SK-N-SH treated with all-trans-retinoic acid at 6 μM for 48 hours (cell line): ENCODE data around the gene LYSMD2.

ENCODE experiments used
- ATAC-seq: fragments of 200-7000 bp; cut with Tn5 transposase; 3 replicates; pipeline ENCODE4 v1.9.1; 2020; ENCODE audit warnings: mild to moderate bottlenecking, moderate library complexity
- ARNTL ChIP-seq: fragments of 450-650 bp; formaldehyde crosslinking; IDR thresholded peaks from 2 replicates; pipeline ENCODE4 v1.5.0; 2020; ENCODE audit warnings: low read depth, mild to moderate bottlenecking, moderate library complexity, borderline replicate concordance
- BACH2 ChIP-seq: fragments of 250-450 bp; sonication (Bioruptor Pico); IDR thresholded peaks from 2 replicates; pipeline ENCODE4 v1.9.0; 2021; ENCODE audit warnings: mild to moderate bottlenecking, borderline replicate concordance
- CSDC2 ChIP-seq: fragments of 250-450 bp; sonication (Bioruptor Pico); IDR thresholded peaks from 2 replicates; pipeline ENCODE4 v1.5.0; 2020; ENCODE audit warnings: mild to moderate bottlenecking, moderate library complexity
- ESRRG ChIP-seq: fragments of 250-450 bp; sonication (Bioruptor Pico); IDR thresholded peaks from 2 replicates; pipeline ENCODE4 v1.6.1; 2021; ENCODE audit warnings: mild to moderate bottlenecking
- ISL1 ChIP-seq: fragments of 250-450 bp; sonication (Bioruptor Pico); IDR thresholded peaks from 2 replicates; pipeline ENCODE4 v2.1.2; 2022; ENCODE audit warnings: mild to moderate bottlenecking, moderate library complexity
- OSR1 ChIP-seq: fragments of 250-450 bp; sonication (Bioruptor Pico); IDR thresholded peaks from 2 replicates; pipeline ENCODE4 v1.8.0; 2022; ENCODE audit warnings: moderate library complexity, mild to moderate bottlenecking, inconsistent platforms
- TCF4 ChIP-seq: fragments of 250-450 bp; sonication (Bioruptor Pico); IDR thresholded peaks from 2 replicates; pipeline ENCODE4 v1.8.0; 2021; ENCODE audit warnings: mild to moderate bottlenecking, moderate library complexity, borderline replicate concordance
- TOX ChIP-seq: fragments of 250-450 bp; sonication (Bioruptor Pico); IDR thresholded peaks from 2 replicates; pipeline ENCODE4 v1.8.0; 2021; ENCODE audit warnings: mild to moderate bottlenecking, moderate library complexity, borderline replicate concordance
- ZC3H10 ChIP-seq: fragments of 250-450 bp; sonication (Bioruptor Pico); IDR thresholded peaks from 2 replicates; pipeline ENCODE4 v1.5.1; 2021; ENCODE audit warnings: mild to moderate bottlenecking, moderate library complexity
- ZFP3 ChIP-seq: fragments of 250-450 bp; sonication (Bioruptor Pico); IDR thresholded peaks from 2 replicates; pipeline ENCODE4 v1.5.0; 2020; ENCODE audit warnings: mild to moderate bottlenecking, moderate library complexity
- ZFP30 ChIP-seq: fragments of 450-650 bp; formaldehyde crosslinking; IDR thresholded peaks from 2 replicates; pipeline ENCODE4 v1.5.0; 2022; ENCODE audit warnings: mild to moderate bottlenecking, moderate library complexity
- ZNF565 ChIP-seq: fragments of 450-650 bp; formaldehyde crosslinking; conservative IDR thresholded peaks from 2 replicates; pipeline ENCODE4 v1.5.0; 2020; ENCODE audit warnings: low read depth, mild to moderate bottlenecking, moderate library complexity
- ZNF8 ChIP-seq: fragments of 450-650 bp; formaldehyde crosslinking; IDR thresholded peaks from 2 replicates; pipeline ENCODE4 v1.5.0; 2020; ENCODE audit warnings: mild to moderate bottlenecking, moderate library complexity
- TF ChIP-seq, protein P1 (sequence below): fragments of 250-450 bp; sonication (Bioruptor Pico); IDR thresholded peaks from 2 replicates; pipeline ENCODE4 v1.5.1; 2020; ENCODE audit warnings: low read depth, mild to moderate bottlenecking, moderate library complexity
- TF ChIP-seq, protein P2 (sequence below): fragments of 250-450 bp; sonication (Bioruptor Pico); IDR thresholded peaks from 2 replicates; pipeline ENCODE4 v1.5.0; 2020; ENCODE audit warnings: mild to moderate bottlenecking, moderate library complexity
- TF ChIP-seq, protein P3 (sequence below): fragments of 250-450 bp; sonication (Bioruptor Pico); IDR thresholded peaks from 2 replicates; pipeline ENCODE4 v1.8.0; 2021; ENCODE audit warnings: low read depth, mild to moderate bottlenecking, moderate library complexity, borderline replicate concordance
- TF ChIP-seq, protein P4 (sequence below): fragments of 250-450 bp; sonication (Bioruptor Pico); IDR thresholded peaks from 2 replicates; pipeline ENCODE4 v1.8.0; 2020; ENCODE audit warnings: mild to moderate bottlenecking, moderate library complexity, borderline replicate concordance
- TF ChIP-seq, protein P5 (sequence below): fragments of 250-450 bp; sonication (Bioruptor Pico); IDR thresholded peaks from 2 replicates; pipeline ENCODE4 v1.5.1; 2021; ENCODE audit warnings: mild to moderate bottlenecking, moderate library complexity

The LYSMD2 gene

DNA sequence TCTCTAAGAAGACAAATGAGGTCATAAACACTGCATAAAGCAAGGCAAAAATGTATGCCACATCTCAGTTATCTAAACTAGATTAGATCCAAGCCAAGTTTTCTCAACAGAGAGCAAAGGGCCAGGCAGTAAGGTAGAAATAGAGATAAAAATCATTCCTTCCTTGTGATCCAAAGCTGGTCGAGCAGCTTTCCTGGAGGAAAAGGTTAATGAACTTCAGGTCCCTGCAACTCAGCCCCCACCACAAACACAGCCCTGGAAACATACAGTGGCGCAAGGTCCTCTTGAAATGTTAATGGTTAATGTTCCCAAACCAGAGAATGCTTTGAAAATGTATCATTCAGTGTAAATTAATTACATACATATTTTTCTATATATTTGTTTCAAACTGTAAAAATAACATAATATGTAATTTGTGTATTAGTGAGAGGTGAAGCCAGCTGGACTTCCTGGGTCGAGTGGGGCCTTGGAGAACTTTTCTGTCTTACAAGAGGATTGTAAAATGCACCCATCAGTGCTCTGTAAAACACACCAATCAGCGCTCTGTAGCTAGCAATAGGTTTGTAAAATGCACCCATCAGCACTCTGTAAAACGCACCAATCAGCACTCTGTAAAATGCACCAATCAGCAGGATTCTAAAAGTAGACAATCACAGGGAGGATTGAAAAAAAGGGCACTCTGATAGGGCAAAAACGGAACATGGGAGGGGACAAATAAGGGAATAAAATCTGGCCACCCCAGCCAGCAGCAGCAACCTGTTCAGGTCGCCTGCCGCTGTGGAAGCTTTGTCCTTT, 17.1 kb downstream of the LYSMD2 start:
- no peak for ATAC-seq
- TF ChIP-seq ISL1 (no peak), ZC3H10 (CRISPR knock-in tag) (no peak), OSR1 (no peak), TCF4 (CRISPR knock-in tag) (no peak), ZNF8 (CRISPR knock-in tag) (no peak), TOX (no peak), ZFP3 (CRISPR knock-in tag) (no peak), CSDC2 (no peak), ZNF565 (CRISPR knock-in tag) (no peak)
- TF ChIP-seq, protein P1, sequence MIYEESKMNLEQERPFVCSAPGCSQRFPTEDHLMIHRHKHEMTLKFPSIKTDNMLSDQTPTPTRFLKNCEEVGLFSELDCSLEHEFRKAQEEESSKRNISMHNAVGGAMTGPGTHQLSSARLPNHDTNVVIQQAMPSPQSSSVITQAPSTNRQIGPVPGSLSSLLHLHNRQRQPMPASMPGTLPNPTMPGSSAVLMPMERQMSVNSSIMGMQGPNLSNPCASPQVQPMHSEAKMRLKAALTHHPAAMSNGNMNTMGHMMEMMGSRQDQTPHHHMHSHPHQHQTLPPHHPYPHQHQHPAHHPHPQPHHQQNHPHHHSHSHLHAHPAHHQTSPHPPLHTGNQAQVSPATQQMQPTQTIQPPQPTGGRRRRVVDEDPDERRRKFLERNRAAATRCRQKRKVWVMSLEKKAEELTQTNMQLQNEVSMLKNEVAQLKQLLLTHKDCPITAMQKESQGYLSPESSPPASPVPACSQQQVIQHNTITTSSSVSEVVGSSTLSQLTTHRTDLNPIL (CRISPR knock-in tag) = no peak
- TF ChIP-seq, protein P2, sequence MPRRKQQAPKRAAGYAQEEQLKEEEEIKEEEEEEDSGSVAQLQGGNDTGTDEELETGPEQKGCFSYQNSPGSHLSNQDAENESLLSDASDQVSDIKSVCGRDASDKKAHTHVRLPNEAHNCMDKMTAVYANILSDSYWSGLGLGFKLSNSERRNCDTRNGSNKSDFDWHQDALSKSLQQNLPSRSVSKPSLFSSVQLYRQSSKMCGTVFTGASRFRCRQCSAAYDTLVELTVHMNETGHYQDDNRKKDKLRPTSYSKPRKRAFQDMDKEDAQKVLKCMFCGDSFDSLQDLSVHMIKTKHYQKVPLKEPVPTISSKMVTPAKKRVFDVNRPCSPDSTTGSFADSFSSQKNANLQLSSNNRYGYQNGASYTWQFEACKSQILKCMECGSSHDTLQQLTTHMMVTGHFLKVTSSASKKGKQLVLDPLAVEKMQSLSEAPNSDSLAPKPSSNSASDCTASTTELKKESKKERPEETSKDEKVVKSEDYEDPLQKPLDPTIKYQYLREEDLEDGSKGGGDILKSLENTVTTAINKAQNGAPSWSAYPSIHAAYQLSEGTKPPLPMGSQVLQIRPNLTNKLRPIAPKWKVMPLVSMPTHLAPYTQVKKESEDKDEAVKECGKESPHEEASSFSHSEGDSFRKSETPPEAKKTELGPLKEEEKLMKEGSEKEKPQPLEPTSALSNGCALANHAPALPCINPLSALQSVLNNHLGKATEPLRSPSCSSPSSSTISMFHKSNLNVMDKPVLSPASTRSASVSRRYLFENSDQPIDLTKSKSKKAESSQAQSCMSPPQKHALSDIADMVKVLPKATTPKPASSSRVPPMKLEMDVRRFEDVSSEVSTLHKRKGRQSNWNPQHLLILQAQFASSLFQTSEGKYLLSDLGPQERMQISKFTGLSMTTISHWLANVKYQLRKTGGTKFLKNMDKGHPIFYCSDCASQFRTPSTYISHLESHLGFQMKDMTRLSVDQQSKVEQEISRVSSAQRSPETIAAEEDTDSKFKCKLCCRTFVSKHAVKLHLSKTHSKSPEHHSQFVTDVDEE (CRISPR knock-in tag) = no peak
- TF ChIP-seq, protein P3, sequence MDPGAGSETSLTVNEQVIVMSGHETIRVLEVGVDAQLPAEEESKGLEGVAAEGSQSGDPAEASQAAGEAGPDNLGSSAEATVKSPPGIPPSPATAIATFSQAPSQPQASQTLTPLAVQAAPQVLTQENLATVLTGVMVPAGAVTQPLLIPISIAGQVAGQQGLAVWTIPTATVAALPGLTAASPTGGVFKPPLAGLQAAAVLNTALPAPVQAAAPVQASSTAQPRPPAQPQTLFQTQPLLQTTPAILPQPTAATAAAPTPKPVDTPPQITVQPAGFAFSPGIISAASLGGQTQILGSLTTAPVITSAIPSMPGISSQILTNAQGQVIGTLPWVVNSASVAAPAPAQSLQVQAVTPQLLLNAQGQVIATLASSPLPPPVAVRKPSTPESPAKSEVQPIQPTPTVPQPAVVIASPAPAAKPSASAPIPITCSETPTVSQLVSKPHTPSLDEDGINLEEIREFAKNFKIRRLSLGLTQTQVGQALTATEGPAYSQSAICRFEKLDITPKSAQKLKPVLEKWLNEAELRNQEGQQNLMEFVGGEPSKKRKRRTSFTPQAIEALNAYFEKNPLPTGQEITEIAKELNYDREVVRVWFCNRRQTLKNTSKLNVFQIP (CRISPR knock-in tag) = no peak
- TF ChIP-seq, protein P4, sequence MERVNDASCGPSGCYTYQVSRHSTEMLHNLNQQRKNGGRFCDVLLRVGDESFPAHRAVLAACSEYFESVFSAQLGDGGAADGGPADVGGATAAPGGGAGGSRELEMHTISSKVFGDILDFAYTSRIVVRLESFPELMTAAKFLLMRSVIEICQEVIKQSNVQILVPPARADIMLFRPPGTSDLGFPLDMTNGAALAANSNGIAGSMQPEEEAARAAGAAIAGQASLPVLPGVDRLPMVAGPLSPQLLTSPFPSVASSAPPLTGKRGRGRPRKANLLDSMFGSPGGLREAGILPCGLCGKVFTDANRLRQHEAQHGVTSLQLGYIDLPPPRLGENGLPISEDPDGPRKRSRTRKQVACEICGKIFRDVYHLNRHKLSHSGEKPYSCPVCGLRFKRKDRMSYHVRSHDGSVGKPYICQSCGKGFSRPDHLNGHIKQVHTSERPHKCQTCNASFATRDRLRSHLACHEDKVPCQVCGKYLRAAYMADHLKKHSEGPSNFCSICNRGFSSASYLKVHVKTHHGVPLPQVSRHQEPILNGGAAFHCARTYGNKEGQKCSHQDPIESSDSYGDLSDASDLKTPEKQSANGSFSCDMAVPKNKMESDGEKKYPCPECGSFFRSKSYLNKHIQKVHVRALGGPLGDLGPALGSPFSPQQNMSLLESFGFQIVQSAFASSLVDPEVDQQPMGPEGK (CRISPR knock-in tag) = no peak
- TF ChIP-seq, protein P5, sequence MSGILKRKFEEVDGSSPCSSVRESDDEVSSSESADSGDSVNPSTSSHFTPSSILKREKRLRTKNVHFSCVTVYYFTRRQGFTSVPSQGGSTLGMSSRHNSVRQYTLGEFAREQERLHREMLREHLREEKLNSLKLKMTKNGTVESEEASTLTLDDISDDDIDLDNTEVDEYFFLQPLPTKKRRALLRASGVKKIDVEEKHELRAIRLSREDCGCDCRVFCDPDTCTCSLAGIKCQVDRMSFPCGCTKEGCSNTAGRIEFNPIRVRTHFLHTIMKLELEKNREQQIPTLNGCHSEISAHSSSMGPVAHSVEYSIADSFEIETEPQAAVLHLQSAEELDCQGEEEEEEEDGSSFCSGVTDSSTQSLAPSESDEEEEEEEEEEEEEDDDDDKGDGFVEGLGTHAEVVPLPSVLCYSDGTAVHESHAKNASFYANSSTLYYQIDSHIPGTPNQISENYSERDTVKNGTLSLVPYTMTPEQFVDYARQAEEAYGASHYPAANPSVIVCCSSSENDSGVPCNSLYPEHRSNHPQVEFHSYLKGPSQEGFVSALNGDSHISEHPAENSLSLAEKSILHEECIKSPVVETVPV = no peak
- TF ChIP-seq, all 23 proteins: peak for 0

DNA sequence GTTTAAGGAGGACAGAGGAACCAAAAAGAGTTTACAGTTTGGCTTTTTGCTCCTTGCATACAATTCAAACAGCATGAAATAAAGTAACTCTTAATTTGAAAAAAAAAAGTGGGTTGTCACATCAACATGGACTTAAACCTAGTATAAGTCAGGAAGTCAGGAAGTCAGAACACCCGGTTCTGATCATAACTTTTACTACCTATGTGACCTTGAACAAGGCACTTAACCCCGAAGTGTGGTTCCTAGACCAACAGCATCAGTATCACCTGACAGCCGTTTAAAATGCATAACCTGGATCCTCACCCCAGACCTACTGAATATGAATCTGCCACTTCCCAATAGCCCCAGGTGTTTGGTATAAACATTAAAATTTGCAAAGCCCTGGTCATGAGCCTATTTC, 18.7 kb downstream of the LYSMD2 start:
- TF ChIP-seq, protein P2 (CRISPR knock-in tag) = no peak
- TF ChIP-seq TCF4 (CRISPR knock-in tag) (no peak), BACH2 (CRISPR knock-in tag) (no peak), ISL1 (no peak), ARNTL (CRISPR knock-in tag) (no peak), CSDC2 (no peak), ZNF8 (CRISPR knock-in tag) (no peak), ZC3H10 (CRISPR knock-in tag) (no peak), ZFP30 (CRISPR knock-in tag) (no peak), ESRRG (CRISPR knock-in tag) (no peak), OSR1 (no peak), ZNF565 (CRISPR knock-in tag) (no peak), ZFP3 (CRISPR knock-in tag) (no peak)
- TF ChIP-seq, protein P3 (CRISPR knock-in tag) = no peak
- TF ChIP-seq, protein P5 = no peak
- TF ChIP-seq, all 23 proteins: peak for 0
- no peak for ATAC-seq
